Epithelial cell of proximal tubule (primary cell): ENCODE measurements around the gene ACACA. TPM values are rescaled to one million over a fixed set of nuclear protein-coding genes. Genes with fewer than 3 reads are reported as not detected.

Source experiments
- DNase-seq: peaks from one replicate; pipeline ENCODE4 v3.0.0-alpha.2; 2011; ENCODE audit warnings: low read depth
- H3K4me3 ChIP-seq: 2 replicates; pipeline ENCODE4 v1.5.1; 2011; ENCODE audit warnings: low read depth, mild to moderate bottlenecking, low read length
- total RNA-seq: library from RNA; depleted of rRNA; stranded (reverse); fragments of >200 nt; gene quantifications from 2 replicates; pipeline ENCODE4 v1.2.3, GENCODE V29; 2015
- TF ChIP-seq, protein P1 (sequence below): conservative IDR thresholded peaks from 2 replicates; pipeline ENCODE4 v1.5.1; 2012; ENCODE audit warnings: low read depth, mild to moderate bottlenecking, low read length

Gene ACACA
- total RNA-seq, 1 donor from 2014 or later, result 26.4 TPM

DNA sequence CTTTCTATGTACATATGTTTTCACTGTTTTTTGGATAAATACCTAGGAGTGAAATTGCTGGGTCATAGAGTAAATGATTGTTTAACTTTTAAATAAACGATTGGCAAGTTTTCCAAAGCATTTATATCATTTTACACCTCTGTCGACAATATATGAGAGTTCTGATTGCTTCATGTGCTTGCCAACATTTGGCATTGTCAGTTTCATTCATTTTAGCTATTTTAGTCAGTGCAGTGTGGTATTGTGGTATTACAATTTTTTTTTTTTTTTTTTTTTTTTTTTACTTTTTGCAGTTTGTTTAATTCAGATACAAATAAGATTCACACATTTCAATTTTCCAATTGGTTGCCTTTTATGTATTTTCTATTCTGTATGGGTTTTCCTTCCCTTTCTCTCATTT lies 26.0 kb upstream of the ACACA start:
- TF ChIP-seq, protein P1, sequence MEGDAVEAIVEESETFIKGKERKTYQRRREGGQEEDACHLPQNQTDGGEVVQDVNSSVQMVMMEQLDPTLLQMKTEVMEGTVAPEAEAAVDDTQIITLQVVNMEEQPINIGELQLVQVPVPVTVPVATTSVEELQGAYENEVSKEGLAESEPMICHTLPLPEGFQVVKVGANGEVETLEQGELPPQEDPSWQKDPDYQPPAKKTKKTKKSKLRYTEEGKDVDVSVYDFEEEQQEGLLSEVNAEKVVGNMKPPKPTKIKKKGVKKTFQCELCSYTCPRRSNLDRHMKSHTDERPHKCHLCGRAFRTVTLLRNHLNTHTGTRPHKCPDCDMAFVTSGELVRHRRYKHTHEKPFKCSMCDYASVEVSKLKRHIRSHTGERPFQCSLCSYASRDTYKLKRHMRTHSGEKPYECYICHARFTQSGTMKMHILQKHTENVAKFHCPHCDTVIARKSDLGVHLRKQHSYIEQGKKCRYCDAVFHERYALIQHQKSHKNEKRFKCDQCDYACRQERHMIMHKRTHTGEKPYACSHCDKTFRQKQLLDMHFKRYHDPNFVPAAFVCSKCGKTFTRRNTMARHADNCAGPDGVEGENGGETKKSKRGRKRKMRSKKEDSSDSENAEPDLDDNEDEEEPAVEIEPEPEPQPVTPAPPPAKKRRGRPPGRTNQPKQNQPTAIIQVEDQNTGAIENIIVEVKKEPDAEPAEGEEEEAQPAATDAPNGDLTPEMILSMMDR, result no peak
- no peak for DNase-seq
- no peak overlapping the region for H3K4me3 ChIP-seq

GRCh38 chr17:37430051-37430627 lies 23.5 kb upstream of the ACACA start:
- TF ChIP-seq, protein P1, result no peak
- H3K4me3 ChIP-seq, result no peak overlapping the region
- no peak for DNase-seq

- TF ChIP-seq, protein P1, result no peak
- no peak for DNase-seq
- H3K4me3 ChIP-seq, result no peak overlapping the region
These were observed 22.8 kb upstream of the ACACA start for GRCh38 chr17:37429453-37429852.

- TF ChIP-seq, protein P1, result no peak
- H3K4me3 ChIP-seq, result no peak overlapping the region
- DNase-seq, result no peak
These were observed 22.4 kb upstream of the ACACA start for GRCh38 chr17:37429039-37429438.

DNA sequence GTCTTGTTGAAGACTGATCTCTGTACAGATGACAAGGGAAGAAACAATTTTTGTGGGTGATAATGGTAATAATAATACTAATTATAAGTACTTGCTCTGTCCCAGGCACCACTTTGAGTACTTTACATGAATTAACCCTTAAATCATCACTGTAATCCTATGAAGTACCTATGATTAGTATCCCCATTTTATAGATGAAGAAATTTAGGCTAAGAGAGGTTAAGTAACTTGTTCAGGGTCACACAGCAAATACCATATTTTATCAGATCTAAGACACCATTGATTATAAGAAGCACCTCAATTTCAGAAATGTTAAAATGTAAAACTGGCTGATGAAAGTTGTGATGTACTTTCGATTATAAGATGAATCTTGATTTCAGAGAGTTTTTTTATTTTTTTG lies 18.6 kb upstream of the ACACA start:
- no peak overlapping the region for H3K4me3 ChIP-seq
- TF ChIP-seq, protein P1, result no peak
- DNase-seq, result no peak

GRCh38 chr17:37422971-37423625 lies 16.5 kb upstream of the ACACA start:
- no peak for DNase-seq
- H3K4me3 ChIP-seq, result no peak overlapping the region
- TF ChIP-seq, protein P1, result no peak

DNA sequence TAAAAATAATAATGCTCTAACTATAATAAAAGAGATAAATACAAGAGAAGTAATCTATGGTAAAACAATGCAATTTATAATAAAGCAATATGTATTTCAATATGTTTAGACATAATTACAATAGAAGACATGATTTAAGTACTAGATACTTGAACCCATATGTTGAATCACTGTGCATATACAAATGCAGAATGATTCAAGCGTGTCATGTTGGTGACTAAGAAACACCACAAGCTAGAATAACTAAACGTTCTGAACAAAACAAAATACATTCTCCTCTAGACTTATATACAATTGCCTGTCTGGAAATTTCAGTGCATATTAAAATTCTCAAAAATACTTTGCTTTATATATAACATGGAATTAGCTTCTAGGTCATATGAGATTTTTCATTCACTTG lies 11.2 kb upstream of the ACACA start:
- no peak for DNase-seq
- TF ChIP-seq, protein P1, result no peak
- no peak overlapping the region for H3K4me3 ChIP-seq
